MM.1S (cell line): ENCODE measurements around the gene KDM2A.

Experiments
- DNase-seq: peaks from one replicate; pipeline ENCODE4 v3.0.0-alpha.2; 2015
- H2AFZ ChIP-seq: fragments of 300-600 bp; sonication (generic); 2 replicates; pipeline ENCODE4 v1.6.0; 2016; ENCODE audit warnings: antibody characterized with exemption, low read length
- H3F3A ChIP-seq: fragments of 300-600 bp; sonication (generic); 2 replicates; pipeline ENCODE4 v1.6.1; 2016; ENCODE audit warnings: mild to moderate bottlenecking, antibody characterized with exemption, low read length, moderate library complexity, mixed read lengths; ENCODE audit not compliant: insufficient read depth
- H3K27ac ChIP-seq: fragments of 300-600 bp; sonication (generic); 2 replicates; pipeline ENCODE4 v1.5.1; 2016; ENCODE audit warnings: mild to moderate bottlenecking, low read length
- H3K27me3 ChIP-seq: fragments of 300-600 bp; sonication (generic); replicated peaks from 2 replicates; pipeline ENCODE4 v1.6.0; 2016; ENCODE audit warnings: low read length; ENCODE audit not compliant: insufficient read depth
- H3K36me3 ChIP-seq: fragments of 300-600 bp; sonication (generic); replicated peaks from 2 replicates; pipeline ENCODE4 v1.6.1; 2016; ENCODE audit warnings: mild to moderate bottlenecking, low read length, mixed read lengths; ENCODE audit not compliant: insufficient read depth
- H3K4me1 ChIP-seq: fragments of 300-600 bp; sonication (generic); 2 replicates; pipeline ENCODE4 v1.6.1; 2016; ENCODE audit warnings: low read length, mixed read lengths
- H3K4me2 ChIP-seq: fragments of 300-600 bp; sonication (generic); 2 replicates; pipeline ENCODE4 v1.6.0; 2016; ENCODE audit warnings: low read depth, low read length
- H3K4me3 ChIP-seq: fragments of 300-600 bp; sonication (generic); 2 replicates; pipeline ENCODE4 v1.5.1; 2016; ENCODE audit warnings: low read length, mixed read lengths
- H3K79me2 ChIP-seq: fragments of 300-600 bp; sonication (generic); 2 replicates; pipeline ENCODE4 v1.6.1; 2016; ENCODE audit warnings: mixed run types, low read length, mixed read lengths
- H3K9ac ChIP-seq: fragments of 300-600 bp; sonication (generic); 2 replicates; pipeline ENCODE4 v1.6.1; 2016; ENCODE audit warnings: low read length, mixed read lengths
- H3K9me2 ChIP-seq: fragments of 300-600 bp; sonication (generic); replicated peaks from 2 replicates; pipeline ENCODE4 v1.6.1; 2016; ENCODE audit warnings: mild to moderate bottlenecking, low read length, mixed read lengths; ENCODE audit not compliant: insufficient read depth
- H3K9me3 ChIP-seq: fragments of 300-600 bp; sonication (generic); replicated peaks from 2 replicates; pipeline ENCODE4 v1.6.1; 2016; ENCODE audit warnings: mild to moderate bottlenecking, low read length, mixed read lengths; ENCODE audit not compliant: insufficient read depth
- H4K20me1 ChIP-seq: fragments of 300-600 bp; sonication (generic); 2 replicates; pipeline ENCODE4 v1.6.1; 2016; ENCODE audit warnings: mild to moderate bottlenecking, low read length, moderate library complexity, mixed read lengths; ENCODE audit not compliant: insufficient read depth
- EZH2 ChIP-seq: fragments of 300-600 bp; sonication (generic); optimal IDR thresholded peaks from 2 replicates; pipeline ENCODE3; 2017; ENCODE audit warnings: low read depth, mild to moderate bottlenecking, antibody characterized with exemption, low read length, mixed read lengths
- EZH2phosphoT487 ChIP-seq: fragments of 300-600 bp; sonication (generic); IDR thresholded peaks from 2 replicates; pipeline ENCODE4 v1.6.1; 2018; ENCODE audit warnings: antibody characterized with exemption, low read length
- TF ChIP-seq, protein P1 (sequence below): fragments of 300-600 bp; sonication (generic); IDR thresholded peaks from 2 replicates; pipeline ENCODE4 v1.5.1; 2016; ENCODE audit warnings: antibody characterized with exemption, low read length, mixed read lengths

Gene KDM2A

DNA sequence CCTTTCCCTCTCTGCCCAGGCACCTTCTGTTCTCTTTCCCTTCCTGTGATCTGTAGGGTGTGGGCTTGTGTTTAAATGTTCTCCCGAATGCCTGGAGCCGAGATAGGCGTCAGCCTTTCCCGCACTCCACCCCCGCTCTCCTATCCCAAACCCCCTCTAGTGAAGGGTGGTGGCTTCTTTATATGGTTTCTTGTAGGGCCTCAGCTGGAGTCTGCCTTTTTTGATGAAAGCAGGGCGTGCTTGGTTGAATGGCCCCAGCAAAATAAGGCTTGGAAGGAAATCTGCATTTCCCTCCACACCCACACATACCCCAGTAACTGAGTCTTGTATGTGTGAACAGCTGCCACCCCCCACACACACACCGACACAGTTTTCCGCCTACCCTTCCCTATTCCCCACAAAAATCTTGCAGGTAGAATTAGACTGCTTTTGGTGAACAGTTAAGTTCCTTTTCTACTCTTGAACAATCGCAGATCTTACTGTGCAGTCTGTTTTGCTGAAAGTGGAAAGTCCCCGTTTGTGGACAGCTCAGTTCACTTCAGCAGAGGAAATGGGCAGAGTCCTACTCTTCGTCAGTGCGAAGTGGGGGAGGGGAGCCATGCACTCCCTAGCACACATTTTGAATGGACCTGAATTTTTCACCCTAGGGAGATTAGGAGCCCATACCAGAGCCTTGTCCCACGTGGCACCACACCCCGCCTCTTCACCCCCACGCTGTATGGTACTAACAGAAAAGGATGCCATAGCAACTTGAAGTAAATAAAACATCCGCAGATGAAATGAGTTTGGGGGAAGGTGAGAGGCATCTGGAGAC lies 121.7 kb downstream of the KDM2A start:
- peaks cover 27% of the 10 kb centered on the region for H3K4me1 ChIP-seq
- H3K9me3 ChIP-seq = no peaks in the 10 kb centered on the region
- H3K4me3 ChIP-seq = peak overlapping the region; percentile 88
- TF ChIP-seq, protein P1, sequence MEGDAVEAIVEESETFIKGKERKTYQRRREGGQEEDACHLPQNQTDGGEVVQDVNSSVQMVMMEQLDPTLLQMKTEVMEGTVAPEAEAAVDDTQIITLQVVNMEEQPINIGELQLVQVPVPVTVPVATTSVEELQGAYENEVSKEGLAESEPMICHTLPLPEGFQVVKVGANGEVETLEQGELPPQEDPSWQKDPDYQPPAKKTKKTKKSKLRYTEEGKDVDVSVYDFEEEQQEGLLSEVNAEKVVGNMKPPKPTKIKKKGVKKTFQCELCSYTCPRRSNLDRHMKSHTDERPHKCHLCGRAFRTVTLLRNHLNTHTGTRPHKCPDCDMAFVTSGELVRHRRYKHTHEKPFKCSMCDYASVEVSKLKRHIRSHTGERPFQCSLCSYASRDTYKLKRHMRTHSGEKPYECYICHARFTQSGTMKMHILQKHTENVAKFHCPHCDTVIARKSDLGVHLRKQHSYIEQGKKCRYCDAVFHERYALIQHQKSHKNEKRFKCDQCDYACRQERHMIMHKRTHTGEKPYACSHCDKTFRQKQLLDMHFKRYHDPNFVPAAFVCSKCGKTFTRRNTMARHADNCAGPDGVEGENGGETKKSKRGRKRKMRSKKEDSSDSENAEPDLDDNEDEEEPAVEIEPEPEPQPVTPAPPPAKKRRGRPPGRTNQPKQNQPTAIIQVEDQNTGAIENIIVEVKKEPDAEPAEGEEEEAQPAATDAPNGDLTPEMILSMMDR = no peak
- TF ChIP-seq EZH2phosphoT487 (no peak), EZH2 (no peak)
- H3K9ac ChIP-seq = peak overlapping the region; percentile 96
- peaks cover 33% of the 10 kb centered on the region for H3F3A ChIP-seq
- no peaks in the 10 kb centered on the region for H3K9me2 ChIP-seq
- H3K27me3 ChIP-seq = no peaks in the 10 kb centered on the region
- peak overlapping the region; percentile 97 for H3K27ac ChIP-seq
- peaks cover 27% of the 10 kb centered on the region for H4K20me1 ChIP-seq
- DNase-seq = peak; percentile 92
- H3K36me3 ChIP-seq = peaks cover 20% of the 10 kb centered on the region
- H3K79me2 ChIP-seq = peaks cover 86% of the 10 kb centered on the region
- H3K4me2 ChIP-seq = peak overlapping the region; percentile 90
- no peak overlapping the region for H2AFZ ChIP-seq

DNA sequence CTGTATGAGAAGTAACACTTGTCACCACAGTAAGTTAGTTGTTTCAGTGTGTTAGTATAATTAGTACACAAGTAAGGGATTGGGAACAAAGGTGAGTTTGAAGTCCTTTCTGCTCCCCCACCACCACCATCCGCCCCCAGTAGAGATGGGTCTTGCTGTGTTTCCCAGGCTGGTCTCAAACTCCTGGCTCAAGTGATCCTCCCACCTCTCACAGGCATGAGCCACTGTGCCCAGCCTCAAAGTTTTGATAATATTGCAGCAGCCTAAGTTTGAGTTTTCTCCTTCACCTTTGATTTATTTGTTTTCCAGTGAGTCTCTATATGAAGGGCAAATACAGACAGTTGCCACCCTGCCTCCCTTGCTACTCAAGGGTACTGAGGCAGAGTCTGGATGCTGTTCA lies 123.5 kb downstream of the KDM2A start:
- H3F3A ChIP-seq = peaks cover 33% of the 10 kb centered on the region
- TF ChIP-seq EZH2 (no peak), EZH2phosphoT487 (no peak)
- TF ChIP-seq, protein P1 = no peak
- peaks cover 27% of the 10 kb centered on the region for H3K4me1 ChIP-seq
- peaks cover 33% of the 10 kb centered on the region for H3K36me3 ChIP-seq
- H2AFZ ChIP-seq = no peak overlapping the region
- H3K27me3 ChIP-seq = no peaks in the 10 kb centered on the region
- H3K79me2 ChIP-seq = peaks cover 87% of the 10 kb centered on the region
- no peaks in the 10 kb centered on the region for H3K9me2 ChIP-seq
- peaks cover 35% of the 10 kb centered on the region for H4K20me1 ChIP-seq
- no peak for DNase-seq
- peak overlapping the region; percentile 88 for H3K4me3 ChIP-seq
- H3K9ac ChIP-seq = peak overlapping the region; percentile 96; the same call in 1 of the 2 replicates
- no peak overlapping the region for H3K27ac ChIP-seq
- H3K9me3 ChIP-seq = no peaks in the 10 kb centered on the region
- peak overlapping the region; percentile 60 for H3K4me2 ChIP-seq

DNA sequence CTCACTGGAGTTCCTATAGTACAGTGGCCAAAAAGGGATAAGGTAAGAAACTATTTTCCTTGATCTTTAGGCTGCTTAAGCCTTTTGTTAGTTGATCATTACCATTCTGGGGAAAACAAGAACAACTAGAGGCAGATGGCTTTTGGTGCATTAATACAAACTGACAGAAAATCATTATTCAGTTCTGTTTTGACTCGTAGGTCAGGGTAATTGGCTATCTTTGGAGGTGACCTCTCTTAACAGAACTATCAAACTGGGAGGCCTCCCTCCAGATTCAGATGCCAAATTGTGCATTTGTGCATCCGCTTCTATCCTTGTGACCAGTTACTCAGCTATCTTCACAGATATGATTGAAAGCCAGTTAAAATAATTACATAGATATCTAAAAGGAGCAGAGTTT lies 124.0 kb downstream of the KDM2A start:
- Histone ChIP-seq H3K27me3 (no peaks in the 10 kb centered on the region), H3K9me3 (no peaks in the 10 kb centered on the region), H3K4me1 (peaks cover 26% of the 10 kb centered on the region), H4K20me1 (peaks cover 40% of the 10 kb centered on the region), H3K36me3 (peaks cover 38% of the 10 kb centered on the region), H3K4me2 (peak overlapping the region; percentile 60; the same call in 1 of the 2 replicates), H3K27ac (no peak overlapping the region), H3F3A (peaks cover 36% of the 10 kb centered on the region), H3K79me2 (peaks cover 89% of the 10 kb centered on the region), H3K9ac (no peak overlapping the region), H2AFZ (no peak overlapping the region), H3K4me3 (peak overlapping the region; percentile 88; the same call in 1 of the 2 replicates), H3K9me2 (no peaks in the 10 kb centered on the region)
- no peak for DNase-seq
- no peak for TF ChIP-seq EZH2
- TF ChIP-seq EZH2phosphoT487 = no peak
- TF ChIP-seq, protein P1 = no peak
